Measurements from ENCODE around the gene MZF1. TPM values are rescaled to one million over a fixed set of nuclear protein-coding genes. Genes with fewer than 3 reads are reported as not detected.

The MZF1 gene
- total and polyA plus RNA-seq, 9 of the 15 experiments (the other 6 are each of a cell fraction or from before 2014, with no cell fraction given): 0.31 to 29.3 (median 11.5) TPM

- TF ChIP-seq EWSR1 (IDR thresholded peaks at IDR 0.05; ENCODE audit: borderline replicate concordance, low read depth, partially characterized antibody) (no peak), ZNF318 (IDR thresholded peaks at IDR 0.05; ENCODE audit: borderline replicate concordance in 1 of 2, low read depth in 1 of 2) (no peak), SMARCA5 (IDR thresholded peaks at IDR 0.05) (no peak), ZFPM2 (CRISPR knock-in tag; IDR thresholded peaks at IDR 0.05) (no peak), ZNF184 (CRISPR knock-in tag; IDR thresholded peaks at IDR 0.05) (no peak), MEIS2 (IDR thresholded peaks at IDR 0.05; ENCODE audit: partially characterized antibody) (peak; percentile 82), SMAD2 (IDR thresholded peaks at IDR 0.05; ENCODE audit: low read depth, low read length) (no peak), ZNF146 (CRISPR knock-in tag; IDR thresholded peaks at IDR 0.05; ENCODE audit: unreplicated experiment) (no peak), BRCA1 (IDR thresholded peaks at IDR 0.05) (no peak), BRCA1 (CRISPR knock-in tag; IDR thresholded peaks at IDR 0.05) (no peak), ZNF311 (CRISPR knock-in tag; IDR thresholded peaks at IDR 0.05) (no peak), RFX5 (IDR thresholded peaks at IDR 0.05; ENCODE audit: low read depth, low read length) (no peak), DPF2 (IDR thresholded peaks at IDR 0.05) (no peak), NR4A1 (CRISPR knock-in tag; IDR thresholded peaks at IDR 0.05) (0 out of 2 replicates have a peak, but pooled peaks have one; percentile 61), NR4A1 (tag; IDR thresholded peaks at IDR 0.05) (no peak), STAG1 (CRISPR knock-in tag; IDR thresholded peaks at IDR 0.05; ENCODE audit: borderline replicate concordance) (no peak), HDAC1 (IDR thresholded peaks at IDR 0.05) (peak in 1 of 2 experiments; percentile 10; a peak in 2 of 4 replicates), KAT2B (IDR thresholded peaks at IDR 0.05; ENCODE audit: low read depth, low read length) (no peak), CCAR2 (IDR thresholded peaks at IDR 0.05; ENCODE audit: low read depth, low read length) (no peak), ZNF76 (CRISPR knock-in tag; IDR thresholded peaks at IDR 0.05; ENCODE audit: borderline replicate concordance) (no peak), ZNF79 (CRISPR knock-in tag; IDR thresholded peaks at IDR 0.05; ENCODE audit: low read depth) (no peak), KHSRP (IDR thresholded peaks at IDR 0.05) (no peak), ILK (tag; IDR thresholded peaks at IDR 0.05; ENCODE audit: borderline replicate concordance, low read depth) (no peak), ZKSCAN8 (CRISPR knock-in tag; IDR thresholded peaks at IDR 0.05) (no peak)
These were observed 14.4 kb downstream of the MZF1 start (continued) for GRCh38 chr19:58558623-58559274.

Data from K562 (cell line).